Adrenal gland (tissue), 5 donors: Measurements from ENCODE around the gene RNH1.

Experiments
- CTCF ChIP-seq, 6 experiments: fragments of 450-650 bp in 4 of 6; fragments of 200-600 bp in 2 of 6; sonication (generic) in 1 of 6; IDR thresholded peaks; 1 replicate in 5 of 6; 2 replicates in 1 of 6; pipeline versions ENCODE4 v1.5.1 to v1.8.0; 2016 to 2021; ENCODE audit warnings: antibody characterized with exemption in 6 of 6, mild to moderate bottlenecking in 2 of 6, moderate library complexity in 1 of 6
- POLR2A ChIP-seq, 2 donors: fragments of 450-650 bp; IDR thresholded peaks; one replicate each; pipeline ENCODE4 v1.6.1; 2017; ENCODE audit warnings: antibody characterized with exemption in 2 of 2, mild to moderate bottlenecking in 2 of 2, moderate library complexity in 1 of 2
- donor health status: DM: no; HTN: no; CAD: no.

- TF ChIP-seq CTCF (IDR thresholded peaks at IDR 0.05) (no peak), POLR2A (IDR thresholded peaks at IDR 0.05) (no peak)
Measured at GRCh38 chr11:501683-502287, 5.3 kb downstream of the RNH1 start.
